Measurements from ENCODE around the gene UBE2D1.
A peak's percentile ranks its signal among the peaks of the same experiment; 100 is the strongest.

Gene UBE2D1

GRCh38 chr10:58384095-58384494, 49.3 kb downstream of the UBE2D1 start:
- TF ChIP-seq BACH2 (CRISPR knock-in tag; IDR thresholded peaks at IDR 0.05; ENCODE audit: borderline replicate concordance) (no peak), ISL1 (CRISPR knock-in tag; IDR thresholded peaks at IDR 0.05) (no peak), TSHZ2 (CRISPR knock-in tag; IDR thresholded peaks at IDR 0.05) (no peak), TCF4 (CRISPR knock-in tag; IDR thresholded peaks at IDR 0.05; ENCODE audit: borderline replicate concordance) (no peak), ZNF8 (CRISPR knock-in tag; IDR thresholded peaks at IDR 0.05) (no peak), RARB (CRISPR knock-in tag; IDR thresholded peaks at IDR 0.05) (no peak)
- ATAC-seq = no peak

- no peak for TF ChIP-seq SNAI2 (CRISPR knock-in tag; IDR thresholded peaks at IDR 0.05)
- TF ChIP-seq ZFP30 (CRISPR knock-in tag; IDR thresholded peaks at IDR 0.05) = no peak
- no peak for TF ChIP-seq ZNF8 (CRISPR knock-in tag; IDR thresholded peaks at IDR 0.05)
- no peak for TF ChIP-seq POU6F1 (CRISPR knock-in tag; IDR thresholded peaks at IDR 0.05; ENCODE audit: borderline replicate concordance, low read depth)
- no peak for TF ChIP-seq CREB5 (CRISPR knock-in tag; IDR thresholded peaks at IDR 0.05; ENCODE audit: low read depth)
- no peak for TF ChIP-seq BACH2 (CRISPR knock-in tag; IDR thresholded peaks at IDR 0.05; ENCODE audit: borderline replicate concordance)
- TF ChIP-seq PATZ1 (CRISPR knock-in tag; IDR thresholded peaks at IDR 0.05; ENCODE audit: borderline replicate concordance) = no peak
Observed at GRCh38 chr10:58384544-58384998, 49.8 kb downstream of the UBE2D1 start.

GRCh38 chr10:58384999-58385783, 50.4 kb downstream of the UBE2D1 start, which contains the start of gene TFAM:
TSS of gene TFAM (plus strand) at chr10:58385410. CDS start at chr10:58385548, 138 bp downstream.
- ATAC-seq = peak; percentile 95

More at GRCh38 chr10:58384544-58384998, 49.8 kb downstream of the UBE2D1 start:
- ATAC-seq = peak; percentile 19

More at GRCh38 chr10:58384999-58385783, 50.4 kb downstream of the UBE2D1 start, which contains the start of gene TFAM:
- TF ChIP-seq ZNF8 (CRISPR knock-in tag; IDR thresholded peaks at IDR 0.05) (no peak), GLIS3 (CRISPR knock-in tag; IDR thresholded peaks at IDR 0.05) (0 out of 2 replicates have a peak, but pooled peaks have one; percentile 57), TSHZ2 (CRISPR knock-in tag; IDR thresholded peaks at IDR 0.05) (0 out of 2 replicates have a peak, but pooled peaks have one; percentile 19), ZFP3 (CRISPR knock-in tag; IDR thresholded peaks at IDR 0.05) (peak; percentile 64; the same call in 1 of the 2 replicates), CSRNP3 (CRISPR knock-in tag; IDR thresholded peaks at IDR 0.05) (no peak), ZC3H10 (CRISPR knock-in tag; IDR thresholded peaks at IDR 0.05) (no peak), POU6F1 (CRISPR knock-in tag; IDR thresholded peaks at IDR 0.05; ENCODE audit: borderline replicate concordance, low read depth) (no peak)
